Measurements from ENCODE around the gene DUSP22.
"Not testable (repeated sequence)": the region's sequence is repeated elsewhere in the genome, so short reads cannot be mapped to it uniquely, and the experiment has no call there.

The DUSP22 gene

DNA sequence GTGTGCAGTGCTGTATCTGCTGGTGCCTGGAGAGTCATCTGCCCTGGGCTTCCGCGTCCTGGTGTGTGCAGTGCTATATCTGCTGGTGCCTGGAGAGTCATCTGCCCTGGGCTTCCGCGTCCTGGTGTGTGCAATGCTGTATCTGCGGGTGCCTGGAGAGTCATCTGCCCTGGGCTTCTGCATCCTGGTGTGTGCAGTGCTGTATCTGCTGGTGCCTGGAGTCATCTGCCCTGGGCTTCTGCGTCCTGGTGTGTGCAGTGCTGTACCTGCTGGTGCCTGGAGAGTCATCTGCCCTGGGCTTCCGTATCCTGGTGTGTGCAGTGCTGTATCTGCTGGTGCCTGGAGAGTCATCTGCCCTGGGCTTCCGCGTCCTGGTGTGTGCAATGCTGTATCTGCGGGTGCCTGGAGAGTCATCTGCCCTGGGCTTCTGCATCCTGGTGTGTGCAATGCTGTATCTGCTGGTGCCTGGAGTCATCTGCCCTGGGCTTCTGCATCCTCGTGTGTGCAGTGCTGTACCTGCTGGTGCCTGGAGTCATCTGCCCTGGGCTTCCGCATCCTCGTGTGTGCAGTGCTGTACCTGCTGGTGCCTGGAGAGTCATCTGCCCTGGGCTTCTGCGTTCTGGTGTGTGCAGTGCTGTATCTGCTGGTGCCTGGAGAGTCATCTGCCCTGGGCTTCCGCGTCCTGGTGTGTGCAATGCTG lies 33.0 kb downstream of the DUSP22 start:
- DNase-seq: not testable (repeated sequence)

DNA sequence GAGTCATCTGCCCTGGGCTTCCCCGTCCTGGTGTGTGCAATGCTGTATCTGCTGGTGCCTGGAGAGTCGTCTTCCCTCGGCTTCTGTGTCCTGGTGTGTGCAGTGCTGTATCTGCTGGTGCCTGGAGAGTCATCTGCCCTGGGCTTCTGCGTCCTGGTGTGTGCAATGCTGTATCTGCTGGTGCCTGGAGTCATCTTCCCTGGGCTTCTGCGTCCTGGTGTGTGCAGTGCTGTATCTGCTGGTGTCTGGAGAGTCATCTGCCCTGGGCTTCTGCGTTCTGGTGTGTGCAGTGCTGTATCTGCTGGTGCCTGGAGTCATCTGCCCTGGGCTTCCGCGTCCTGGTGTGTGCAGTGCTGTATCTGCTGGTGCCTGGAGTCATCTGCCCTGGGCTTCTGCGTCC lies 33.8 kb downstream of the DUSP22 start:
- DNase-seq: not testable (repeated sequence)

DNA sequence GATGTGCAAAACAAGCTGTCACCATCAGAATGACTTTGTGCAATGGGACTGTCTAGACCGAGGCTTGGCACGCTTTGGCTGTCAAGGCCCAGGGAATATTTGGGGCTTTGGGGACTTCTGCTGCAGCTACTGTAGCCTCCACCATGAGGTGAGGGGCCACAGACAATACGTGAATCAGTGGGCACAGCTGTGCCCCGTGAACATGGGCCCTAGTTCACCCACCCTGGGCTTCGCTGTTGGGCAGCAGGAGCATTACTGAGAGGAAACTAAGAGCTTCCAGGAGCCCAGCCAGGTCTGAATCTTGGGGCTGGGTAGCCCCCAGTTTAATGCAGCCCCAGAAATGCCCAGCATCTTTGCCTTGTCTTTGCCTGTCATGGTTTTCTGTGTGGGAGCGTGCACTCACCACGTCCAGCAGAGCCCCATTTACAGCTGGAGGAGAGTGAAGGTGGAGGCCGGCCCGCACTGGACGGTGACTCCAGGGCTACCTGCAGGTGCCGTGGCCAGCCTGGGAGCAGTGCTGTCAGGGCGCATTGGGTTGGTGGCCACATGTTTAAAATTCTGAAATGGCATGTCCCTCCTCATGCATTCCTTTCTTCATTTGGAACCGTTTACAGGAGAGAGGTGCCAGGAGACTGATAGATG lies 34.7 kb downstream of the DUSP22 start:
- DNase-seq: no peak

DNA sequence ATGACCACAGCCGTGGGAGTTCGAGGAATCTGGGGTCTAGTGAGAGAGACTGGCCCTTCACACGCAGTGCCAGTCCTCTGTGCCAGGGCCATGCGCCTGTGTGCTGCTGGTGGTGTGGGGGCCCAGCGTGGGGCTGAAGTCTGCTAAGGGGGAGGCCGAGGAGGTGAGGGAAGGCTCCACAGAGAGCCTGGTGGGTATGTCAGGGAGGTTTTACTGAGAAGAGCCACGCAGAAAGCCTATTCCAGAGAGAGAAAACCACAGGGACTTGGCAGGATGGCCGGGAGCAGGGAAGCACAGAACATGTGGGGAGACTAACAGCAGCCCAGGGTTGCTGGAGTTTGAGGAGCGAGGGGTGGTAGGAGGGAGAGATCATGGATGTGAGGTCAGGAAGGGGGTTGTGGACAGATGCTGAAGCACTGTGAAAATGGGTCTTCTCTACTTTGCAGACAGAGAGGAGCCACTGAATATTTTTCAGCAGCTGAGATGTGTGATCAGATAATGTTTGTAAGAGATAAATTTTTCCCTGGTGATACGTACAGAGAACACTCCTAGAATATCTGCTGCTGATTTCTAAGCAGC lies 35.3 kb downstream of the DUSP22 start:
- DNase-seq: no peak

DNA sequence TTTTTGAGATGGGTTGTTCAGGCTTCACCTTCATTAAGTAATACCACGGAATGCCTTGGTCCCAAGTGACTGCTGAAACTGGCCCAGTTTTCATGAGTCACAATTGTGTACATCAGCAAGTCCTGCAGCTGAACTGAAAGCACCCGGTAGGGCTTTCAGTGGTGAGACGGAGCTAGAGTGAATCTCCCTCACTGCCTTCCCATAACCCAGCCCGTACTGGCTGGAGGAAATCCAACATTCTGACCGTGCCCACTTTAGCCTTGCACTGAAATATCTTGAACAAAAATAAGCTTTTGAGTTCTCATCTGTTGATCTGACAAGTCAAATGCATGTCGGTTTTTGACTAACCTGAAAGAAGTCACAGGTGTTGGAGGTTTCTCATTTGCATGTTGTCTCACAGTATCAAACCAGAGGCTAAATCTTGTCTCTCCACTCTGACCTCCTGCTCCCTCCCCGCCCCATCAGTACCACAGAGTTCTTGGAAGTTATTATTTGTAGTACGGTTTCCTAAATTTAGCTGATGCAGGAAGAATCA lies 35.9 kb downstream of the DUSP22 start:
- no peak for DNase-seq

DNA sequence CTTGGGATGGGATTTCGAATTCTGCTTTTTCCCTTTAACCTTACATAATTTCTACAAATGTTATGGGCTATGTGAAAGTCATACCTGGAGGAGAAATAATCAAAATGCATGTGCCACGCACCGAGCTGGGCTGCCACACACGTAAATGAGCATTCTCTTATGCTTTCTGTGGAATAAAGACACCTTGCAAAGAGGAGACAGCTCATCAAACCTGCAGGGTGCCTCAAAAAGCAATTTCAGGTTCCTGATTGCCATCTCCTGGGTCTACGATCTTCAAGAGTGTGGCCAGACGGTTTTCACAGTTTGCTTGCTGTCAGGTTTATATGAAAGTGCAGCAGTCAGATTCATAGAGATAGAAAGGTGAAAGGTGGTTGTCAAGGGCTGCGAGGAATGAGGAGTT lies 36.6 kb downstream of the DUSP22 start:
- DNase-seq: no peak

DNA sequence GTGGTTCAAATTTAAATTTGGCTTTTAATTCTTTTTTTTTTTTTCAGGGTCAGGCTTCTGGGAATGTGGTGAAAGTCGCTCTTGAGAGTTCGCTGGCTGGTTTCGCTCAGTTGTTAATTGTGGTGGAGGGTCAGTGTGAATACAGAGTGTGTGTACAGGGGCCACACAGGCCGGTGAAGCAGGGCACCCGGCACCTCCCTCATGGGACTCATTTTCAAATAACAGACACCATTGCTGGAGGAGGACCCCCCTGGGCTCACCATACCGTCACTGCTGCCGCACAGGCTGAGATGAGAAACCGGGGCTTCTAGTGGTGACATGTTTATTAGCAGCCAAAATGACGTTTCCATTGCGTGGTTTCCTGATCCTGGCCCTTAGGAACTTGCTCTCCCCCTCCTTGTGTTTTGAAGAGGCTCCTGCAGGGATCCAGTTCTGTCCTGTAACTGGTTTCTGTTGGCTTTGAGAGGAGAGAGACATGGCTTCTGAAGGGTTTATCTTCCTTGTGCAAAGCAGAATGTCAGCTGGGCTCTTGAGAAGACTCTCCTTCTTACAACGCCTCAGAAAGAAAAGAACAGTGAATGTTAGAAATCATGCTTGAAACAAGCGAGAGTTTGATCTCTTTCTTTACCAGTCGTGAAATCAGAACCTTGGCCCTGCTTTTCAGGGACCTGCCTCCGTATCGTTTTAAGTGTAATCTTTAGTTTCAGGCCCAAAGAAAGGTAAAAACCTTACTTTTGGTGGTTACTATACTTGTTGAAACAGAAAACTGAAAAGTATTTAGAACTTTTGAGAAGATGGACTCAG lies 37.8 kb downstream of the DUSP22 start:
- no peak for DNase-seq

DNA sequence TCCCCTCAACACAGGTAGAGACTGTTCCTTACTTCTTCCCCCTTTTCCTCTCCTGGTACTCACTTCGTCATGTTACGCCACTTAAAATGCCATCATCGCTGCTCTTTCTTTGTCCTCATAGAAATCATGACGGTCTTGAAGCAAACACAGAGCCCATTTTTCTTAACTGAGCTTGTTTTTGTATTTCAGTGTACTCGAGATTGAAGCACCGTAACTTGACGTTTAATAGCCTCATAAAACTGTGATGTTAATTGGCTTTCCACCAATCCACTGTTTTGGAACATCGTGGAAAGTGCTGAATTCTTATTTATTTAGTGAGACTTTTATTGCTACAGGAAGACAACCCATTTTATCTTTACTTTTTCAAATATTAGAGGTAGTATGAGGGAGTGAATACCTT lies 38.7 kb downstream of the DUSP22 start:
- DNase-seq: no peak

DNA sequence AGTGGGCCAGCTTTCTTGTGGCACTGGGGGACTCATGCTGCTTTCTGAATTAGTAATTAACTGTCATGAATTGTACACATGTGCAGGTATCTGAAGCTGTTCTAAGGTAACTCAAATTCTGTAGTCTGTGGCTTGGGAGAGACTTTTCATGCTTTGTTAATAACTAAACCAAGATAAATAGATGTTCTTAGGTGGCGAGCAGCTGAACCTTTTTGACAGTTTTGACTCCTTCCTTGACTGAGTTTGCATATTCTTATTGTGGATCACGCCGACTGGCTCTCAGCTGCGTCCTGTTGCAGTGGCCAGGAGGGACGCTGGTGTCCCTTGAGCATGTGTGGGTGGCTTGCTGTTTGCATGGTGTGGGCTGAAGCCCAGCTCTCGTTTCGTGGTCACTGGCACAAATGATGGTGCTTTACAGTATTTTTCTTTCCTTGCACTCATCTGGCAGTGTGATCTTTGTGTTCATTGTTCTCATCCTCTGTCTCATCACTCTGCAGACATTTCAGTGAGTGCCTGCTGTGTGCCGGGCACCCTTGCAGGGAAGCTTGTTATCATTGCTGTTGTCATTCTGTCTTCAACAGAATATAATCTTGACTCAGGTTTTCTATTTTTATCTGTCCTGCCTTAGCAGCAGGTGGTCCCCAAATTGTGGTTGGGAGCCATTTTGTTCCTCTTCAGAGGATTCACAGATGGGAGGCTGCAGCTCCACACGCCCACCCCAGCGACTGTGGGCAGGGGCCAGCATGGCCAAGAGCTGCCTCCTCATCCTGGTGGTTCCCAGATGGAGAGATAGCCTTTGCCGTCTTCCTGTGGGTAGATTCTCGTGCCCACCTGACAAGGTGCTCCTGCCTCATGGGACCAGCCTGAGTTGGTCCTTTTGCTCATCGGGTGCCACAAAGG lies 39.6 kb downstream of the DUSP22 start:
- DNase-seq: no peak

DNA sequence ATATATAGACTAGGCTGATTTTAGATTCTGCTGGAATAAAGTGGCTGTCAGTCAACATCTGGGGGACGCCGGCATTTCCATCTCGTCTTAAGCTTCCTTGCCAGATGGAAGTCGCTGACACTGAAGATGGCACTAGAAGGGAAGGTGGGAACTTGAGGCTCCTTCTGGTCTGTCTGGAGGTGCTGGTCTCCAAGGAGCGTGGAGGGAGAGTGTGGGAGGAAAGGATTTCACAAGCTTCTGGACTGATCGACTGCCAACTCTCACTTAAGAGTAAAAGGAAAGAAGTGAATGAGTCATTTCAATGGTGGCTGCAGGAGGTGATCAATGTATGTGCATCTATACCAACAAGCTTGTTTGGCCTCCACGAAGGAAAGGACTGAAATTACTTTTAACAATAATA lies 40.4 kb downstream of the DUSP22 start:
- DNase-seq: no peak

DNA sequence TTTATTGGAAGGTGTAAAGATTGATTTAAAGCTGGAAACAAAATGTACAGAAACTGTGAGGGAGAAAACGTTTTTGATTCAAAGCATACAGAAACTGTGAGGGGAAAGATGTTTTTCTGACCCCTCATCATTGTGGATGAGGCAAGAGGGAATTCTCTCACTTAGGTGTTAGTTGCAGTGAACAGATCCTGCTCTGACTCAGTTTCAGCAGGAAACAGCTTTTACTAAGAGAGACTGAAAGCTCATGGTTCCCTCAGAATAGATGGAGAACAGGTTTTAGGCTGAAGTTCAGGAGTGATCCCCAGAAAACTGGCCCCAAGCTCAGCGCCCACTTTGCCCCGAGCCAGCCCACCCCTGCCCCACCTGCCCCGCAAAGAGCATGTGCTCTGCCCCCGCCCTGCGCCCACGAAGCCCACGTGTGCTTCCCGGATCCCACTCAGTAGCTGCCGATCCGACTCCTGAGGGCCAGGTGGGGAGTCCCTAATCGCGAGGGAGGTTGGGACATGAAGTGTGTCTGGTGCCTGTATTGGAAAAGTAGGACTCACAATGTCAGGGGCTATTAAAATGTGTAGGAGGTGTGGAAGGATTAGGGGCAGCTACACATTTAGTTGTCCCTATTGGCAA lies 41.2 kb downstream of the DUSP22 start:
- no peak for DNase-seq

DNA sequence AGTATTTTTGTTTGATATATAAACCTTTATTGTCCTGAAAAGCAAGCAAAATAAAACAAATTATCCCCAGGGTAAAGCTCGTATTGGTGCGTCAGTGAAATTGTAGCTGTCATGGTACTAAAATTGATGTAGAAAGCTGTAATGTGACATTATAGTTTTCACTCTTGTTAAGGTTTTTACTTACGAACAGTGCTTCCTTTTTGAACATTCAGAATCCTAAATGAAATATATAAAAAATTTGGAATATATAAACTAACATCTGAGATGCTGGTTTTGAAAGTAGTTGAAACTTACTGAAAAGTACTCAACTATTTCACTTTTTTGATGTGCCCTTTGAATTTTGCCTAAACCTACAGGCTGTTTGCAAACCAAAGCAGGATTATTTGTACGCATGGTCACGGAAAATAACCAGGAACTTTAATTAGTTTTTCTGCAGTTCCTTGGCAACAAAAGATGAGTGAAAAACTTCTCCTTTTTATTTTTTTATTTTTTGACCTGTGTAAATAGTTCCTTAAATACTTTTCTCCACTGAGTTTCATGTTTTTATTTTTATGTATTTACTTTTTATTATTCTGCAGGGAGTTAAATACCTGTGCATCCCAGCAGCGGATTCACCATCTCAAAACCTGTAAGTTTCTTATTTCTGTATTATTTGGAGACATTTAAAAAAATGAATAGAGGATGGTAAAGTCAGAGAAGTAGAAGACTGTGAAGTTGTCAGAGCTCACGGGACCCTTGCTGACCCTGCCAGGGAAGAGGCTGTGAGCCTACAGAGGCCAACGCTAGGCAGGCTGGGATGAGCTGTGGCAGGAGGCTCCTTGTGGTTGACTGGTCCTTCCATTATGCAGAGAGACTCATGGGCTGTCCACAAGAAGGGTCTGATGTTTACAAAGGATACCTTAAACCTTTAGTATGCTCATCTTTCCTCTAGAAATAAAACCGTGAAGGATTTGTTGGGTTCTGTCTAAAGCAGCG lies 42.5 kb downstream of the DUSP22 start:
- no peak for DNase-seq

DNA sequence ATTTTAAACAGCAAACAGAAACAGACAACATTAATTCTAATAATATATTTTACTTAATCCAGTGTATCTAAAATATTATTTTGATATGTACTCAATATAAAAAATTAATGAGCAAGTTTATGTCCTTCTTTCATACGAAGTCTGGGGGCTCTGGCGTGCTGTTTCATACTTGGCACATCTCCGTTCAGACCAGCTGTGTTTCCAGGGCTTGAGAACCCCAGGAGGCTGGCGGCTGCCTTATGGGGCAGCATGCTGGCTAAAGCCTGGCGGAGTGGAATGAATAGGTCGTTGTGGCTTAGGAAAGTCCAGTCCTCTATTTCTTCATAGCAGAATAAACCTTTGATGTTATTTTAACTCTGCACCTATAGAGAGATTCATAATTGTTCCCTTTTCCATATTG lies 43.3 kb downstream of the DUSP22 start:
- no peak for DNase-seq

DNA sequence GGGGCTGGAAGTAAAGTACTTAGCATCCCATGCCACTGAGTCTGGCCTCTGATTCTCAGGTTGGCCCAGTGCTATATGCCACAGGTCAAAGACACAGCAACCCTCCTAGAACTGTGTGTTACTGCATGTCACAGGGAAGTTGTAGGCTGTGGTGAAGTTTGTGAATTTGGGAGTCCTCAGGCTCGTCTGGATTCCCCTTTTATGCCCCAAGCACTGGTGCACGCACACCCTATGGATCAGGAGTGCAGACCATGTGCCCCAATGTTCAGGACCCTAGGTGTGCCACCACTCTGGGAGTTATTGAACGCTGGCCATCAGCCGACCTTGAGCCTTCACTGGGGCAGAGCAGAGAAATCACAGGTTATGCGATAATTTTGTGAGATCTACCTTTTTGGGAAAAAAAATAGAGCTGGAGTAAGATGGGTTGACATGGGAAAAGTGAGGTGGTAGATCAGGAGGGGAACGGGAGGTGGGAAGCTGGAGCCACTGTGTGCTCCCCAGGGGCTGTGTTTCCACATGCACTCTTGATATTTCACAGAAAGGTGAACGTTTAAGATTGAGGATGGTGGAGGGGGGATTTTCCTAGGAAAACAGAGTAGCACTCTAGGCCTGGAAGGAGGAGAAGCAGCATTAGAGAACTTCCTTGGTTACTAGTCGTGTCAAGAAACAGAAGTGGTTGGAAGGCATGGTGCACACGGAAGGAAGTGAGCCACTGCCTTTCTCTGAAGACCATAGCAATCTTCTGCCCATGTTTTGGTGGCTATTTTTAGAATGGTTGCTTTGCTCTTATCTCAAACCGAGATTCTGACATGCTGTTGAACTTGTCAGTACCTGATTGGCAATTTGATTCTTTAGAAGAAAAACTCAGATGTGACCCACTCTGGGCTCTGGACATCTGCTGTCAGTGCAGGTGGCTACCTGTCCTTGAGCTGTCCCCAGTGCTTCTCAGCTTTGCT lies 44.1 kb downstream of the DUSP22 start:
- no peak for DNase-seq

DNA sequence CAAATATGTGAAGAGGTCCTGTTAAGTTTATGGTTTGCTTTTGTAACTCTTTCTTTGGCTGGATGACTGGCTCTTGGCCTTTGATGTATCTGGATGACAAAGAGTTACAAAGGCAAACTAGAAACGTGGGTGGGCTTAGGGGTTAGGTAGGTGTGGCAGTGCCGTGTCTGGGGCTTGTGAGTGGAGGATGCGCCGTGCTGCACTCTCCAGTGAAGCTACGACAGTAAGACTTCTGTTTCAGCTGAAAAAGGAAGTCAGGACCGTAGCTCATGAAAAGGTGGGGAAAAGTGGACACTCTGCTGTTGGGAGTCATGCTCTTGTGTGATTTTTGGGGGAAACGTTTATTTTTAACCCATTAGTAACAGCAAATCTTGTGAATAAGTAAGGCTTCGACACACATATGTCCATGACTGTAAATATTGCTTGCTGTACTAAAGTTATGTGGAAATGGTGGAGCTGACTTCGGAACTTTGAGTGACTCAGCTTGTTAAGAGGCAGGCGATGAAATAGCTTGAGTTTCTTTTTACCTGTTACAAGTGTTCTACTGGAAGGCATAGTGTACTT lies 45.6 kb downstream of the DUSP22 start:
- no peak for DNase-seq

DNA sequence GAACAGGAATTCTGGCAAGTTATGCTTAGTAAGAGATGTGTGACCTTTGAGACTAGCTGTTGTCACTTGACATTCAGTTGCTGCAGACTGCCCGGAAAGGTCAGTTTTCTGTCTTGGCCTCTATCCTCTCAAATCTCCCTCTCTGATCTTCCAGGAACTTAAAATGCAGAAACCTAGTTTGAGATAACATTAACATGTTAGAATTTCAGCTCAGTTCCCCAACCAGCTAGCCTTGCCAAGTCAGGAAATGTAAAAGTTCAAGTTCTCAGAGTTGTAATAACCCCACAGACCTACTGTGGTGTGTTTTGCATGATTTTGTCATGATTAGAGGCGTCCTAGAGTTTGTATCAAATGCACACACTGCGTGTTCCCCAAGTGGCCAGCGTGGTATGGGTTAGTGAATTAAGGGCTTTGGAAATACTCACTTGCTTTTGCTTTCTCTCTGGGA lies 46.6 kb downstream of the DUSP22 start:
- DNase-seq: no peak

DNA sequence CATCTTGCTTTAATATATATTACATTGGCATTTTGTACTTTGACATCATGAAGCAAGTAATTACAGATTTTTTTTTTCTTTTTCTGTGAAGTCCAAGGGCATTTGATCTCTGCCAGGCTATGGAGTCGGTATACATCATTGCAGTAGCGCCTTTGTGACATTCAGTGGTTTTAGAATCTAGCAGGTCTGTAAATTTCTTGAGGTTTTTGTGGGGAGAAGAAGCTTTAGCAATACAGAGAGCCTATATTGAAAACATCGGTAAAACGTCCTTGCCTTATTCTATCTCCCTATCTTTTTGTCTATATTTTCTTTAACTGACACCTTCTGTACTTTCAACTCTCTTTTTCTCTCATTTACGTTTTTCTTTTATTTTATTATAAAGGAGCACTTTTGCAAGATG lies 47.2 kb downstream of the DUSP22 start:
- DNase-seq: no peak

DNA sequence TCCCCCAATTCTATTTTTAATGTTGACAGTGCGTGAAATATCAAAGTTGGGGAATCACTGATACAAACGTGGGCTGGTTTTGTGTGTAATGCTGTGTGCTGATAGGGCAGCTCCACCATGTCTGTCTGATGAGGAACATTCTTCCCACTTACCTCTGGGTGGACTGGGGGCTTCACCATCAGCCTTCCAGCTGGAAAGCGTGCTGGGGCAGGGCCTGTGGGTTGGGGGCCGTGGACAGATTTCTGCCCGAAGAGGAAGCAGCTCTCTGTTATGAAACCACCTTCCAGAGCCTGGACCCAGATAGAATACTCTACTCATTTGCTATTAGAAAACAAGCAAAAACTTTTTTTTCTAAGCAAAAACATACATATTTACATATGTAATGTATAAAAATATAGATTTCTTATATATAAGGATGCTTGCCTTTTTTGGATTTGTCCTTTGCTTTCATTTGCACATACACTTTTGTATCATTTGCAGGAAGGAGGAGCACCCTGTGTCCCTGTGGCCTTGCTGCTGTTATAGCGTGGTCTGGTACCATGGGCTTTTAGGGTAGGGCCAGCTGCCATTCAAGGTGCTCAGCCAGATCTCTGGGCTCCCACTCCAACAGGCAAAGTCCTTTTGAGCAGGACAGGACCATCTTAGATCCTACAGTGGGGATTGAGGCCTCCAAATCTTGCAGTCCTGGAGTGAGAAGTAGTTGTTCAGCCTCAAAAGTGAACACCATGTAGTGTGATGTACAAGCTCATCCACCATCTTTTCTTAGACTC lies 48.1 kb downstream of the DUSP22 start:
- DNase-seq: no peak
